ENCODE data around the gene ADCY7.
"Not testable (repeated sequence)": the region's sequence is repeated elsewhere in the genome, so short reads cannot be mapped to it uniquely, and the experiment has no call there.

ADCY7 gene

DNA sequence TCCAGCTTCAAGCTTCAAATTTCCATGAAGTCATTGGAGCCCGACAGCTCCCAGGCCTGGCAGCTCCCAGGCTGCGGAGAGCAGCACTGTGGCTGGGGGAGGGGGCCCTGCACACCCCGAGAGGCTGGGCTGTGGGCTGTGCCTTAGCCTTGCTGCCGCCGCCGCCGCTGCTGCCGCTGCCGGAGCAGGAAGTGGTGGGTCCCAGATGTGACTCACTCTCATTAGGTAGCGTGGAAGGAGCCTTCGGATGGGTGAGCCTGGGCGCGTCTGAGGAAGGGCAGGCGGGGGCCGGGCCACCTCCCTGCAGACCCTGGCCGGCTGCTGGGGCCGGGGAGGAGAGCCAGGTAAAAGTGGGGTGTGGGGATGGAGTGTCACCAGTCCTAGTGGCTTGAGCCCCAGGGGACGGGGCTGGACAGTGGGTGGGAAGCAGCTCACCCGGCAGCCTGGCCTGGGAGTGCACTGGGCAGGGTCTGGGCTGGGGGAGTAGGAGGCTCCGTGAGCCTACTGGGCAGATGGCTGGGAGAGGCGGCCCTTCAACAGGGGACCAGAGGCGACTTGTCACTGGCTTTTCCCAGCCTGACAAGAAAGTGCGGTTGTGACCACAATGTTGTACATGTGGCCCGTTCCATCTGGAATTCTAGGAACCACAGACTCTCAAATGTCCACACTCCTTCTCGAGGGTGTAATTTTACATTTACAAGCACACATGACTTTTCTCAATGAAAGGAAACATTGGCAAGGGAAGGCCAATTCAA, at the start of gene ADCY7:
Gene ADCY7, plus strand, starts transcription at position 215 of the 755 bp plus-strand sequence. CDS start 21,629 bp downstream, outside the sequence.
- DNase-seq (ENCODE audit: low read depth in 1 of 2, low spot score in 1 of 2) = peak; percentile 74

DNA sequence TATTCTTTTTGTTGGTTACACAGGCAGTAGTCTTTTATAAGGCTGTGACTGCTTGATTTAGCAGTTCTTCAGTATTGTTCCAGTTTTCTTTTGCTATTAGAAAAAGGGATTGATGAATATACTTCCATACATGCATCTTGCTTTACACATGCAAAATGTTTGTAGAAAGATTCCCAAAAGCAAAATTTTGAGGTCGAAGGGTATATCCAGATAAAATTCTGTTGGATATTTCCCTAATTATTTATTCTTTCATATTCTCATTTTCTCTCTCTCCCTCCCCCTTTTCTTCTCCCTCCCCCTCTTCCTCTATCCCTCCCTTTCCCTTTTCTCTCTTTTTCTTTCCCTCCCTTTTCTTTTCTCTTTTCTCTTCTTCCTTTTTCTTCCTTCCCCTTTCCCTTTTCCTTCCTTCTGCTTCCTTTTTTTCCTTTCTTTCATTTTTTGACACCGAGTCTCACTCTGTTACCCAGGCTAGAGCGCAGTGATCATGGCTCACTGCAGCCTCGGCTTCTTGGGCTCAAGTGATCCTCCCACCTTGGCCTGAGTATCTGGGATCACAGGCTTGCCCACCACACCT, 46.9 kb upstream of the ADCY7 start:
- DNase-seq (ENCODE audit: low read depth in 1 of 2, low spot score in 1 of 2) = no peak

GRCh38 chr16:50224286-50224685, 42.1 kb upstream of the ADCY7 start:
- no peak for DNase-seq (ENCODE audit: low read depth in 1 of 2, low spot score in 1 of 2)

- no peak for DNase-seq (ENCODE audit: low read depth in 1 of 2, low spot score in 1 of 2)
Measured at GRCh38 chr16:50227120-50227519, 39.2 kb upstream of the ADCY7 start.

- no peak for DNase-seq (ENCODE audit: low read depth in 1 of 2, low spot score in 1 of 2)
Measured at GRCh38 chr16:50227665-50228064, 38.7 kb upstream of the ADCY7 start.

DNA sequence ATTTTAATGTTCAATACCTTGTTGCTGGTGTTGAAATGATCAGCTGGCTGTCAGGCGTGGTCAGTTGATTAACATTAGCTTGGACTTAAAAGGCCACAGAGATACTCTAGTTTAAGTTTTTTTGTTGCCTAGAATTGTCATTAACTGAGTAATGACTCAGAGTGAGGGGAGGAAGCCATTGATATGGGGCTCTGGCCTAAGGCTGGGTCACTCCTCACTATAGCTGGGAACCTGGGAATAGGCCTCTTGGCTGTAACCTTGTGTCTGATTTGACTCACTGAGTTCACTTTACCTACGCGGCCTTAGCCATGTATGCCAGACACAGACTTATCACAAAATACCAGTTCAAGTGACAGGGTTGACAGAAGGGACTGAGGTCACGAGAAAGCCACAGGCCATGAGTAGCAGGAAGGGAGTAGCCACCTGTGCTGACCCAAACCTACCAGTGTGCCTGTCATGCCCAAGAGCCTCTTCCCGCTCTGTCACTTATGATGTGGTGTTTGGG, 37.9 kb upstream of the ADCY7 start:
- DNase-seq (ENCODE audit: low read depth in 1 of 2, low spot score in 1 of 2) = no peak

GRCh38 chr16:50229149-50229726, 37.1 kb upstream of the ADCY7 start:
- DNase-seq (ENCODE audit: low read depth in 1 of 2, low spot score in 1 of 2) = no peak

DNA sequence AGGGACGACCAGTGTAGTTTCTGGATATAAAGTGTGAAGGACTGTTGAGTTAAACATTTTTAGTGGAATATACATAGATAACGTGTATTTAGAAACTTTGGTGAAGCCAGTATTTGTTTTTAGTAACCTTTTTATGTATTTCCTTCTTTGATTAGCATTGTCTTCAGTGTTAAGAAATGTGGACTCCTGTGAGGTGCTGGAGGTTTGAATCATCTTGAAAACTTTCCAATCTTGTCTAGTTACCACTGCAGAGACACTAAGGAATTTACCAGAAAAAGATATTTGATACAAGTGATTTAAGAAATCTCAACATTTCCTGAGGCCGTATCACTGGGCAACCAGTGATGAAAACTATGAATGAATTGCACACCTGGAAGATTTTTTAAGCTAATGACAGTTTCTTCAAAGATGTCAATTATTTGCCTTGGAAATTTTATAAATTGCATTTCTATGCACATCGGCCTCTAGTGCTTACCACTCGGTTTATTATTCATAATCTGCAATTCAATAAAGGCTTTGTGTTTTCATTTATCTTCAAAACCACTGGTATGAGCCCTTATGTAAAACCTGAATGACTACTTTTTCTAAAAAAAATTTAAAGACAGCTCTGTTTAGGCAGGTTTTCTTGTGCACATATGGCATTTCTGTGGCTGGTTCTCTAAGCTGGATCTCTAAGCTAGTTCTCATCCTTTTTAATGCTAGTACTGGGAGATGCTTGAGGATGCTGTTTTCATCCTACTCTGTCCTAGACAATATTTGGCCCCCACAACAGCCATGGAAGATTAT, 31.4 kb upstream of the ADCY7 start:
- no peak for DNase-seq (ENCODE audit: low read depth in 1 of 2, low spot score in 1 of 2)

DNA sequence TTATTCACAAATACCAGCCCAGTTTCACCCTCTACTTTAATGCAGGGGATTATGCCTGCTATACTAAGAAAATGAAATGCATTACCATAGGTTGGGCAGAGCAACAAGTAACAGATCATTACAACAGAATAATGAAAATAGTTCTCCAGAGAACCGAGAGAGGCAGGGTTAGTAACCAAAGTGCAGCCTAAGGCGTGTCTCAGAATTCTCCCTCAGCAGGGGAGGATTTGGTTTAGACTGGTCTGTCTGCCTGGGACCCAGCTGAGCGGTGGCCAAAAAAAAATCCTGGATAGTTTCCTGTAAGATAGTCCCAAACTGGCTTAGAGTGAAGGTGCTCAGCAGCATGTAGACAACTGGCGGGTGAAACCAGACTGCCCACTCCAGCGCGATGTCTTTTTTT, 30.8 kb upstream of the ADCY7 start:
- DNase-seq (ENCODE audit: low read depth in 1 of 2, low spot score in 1 of 2) = no peak

- no peak for DNase-seq (ENCODE audit: low read depth in 1 of 2, low spot score in 1 of 2)
Measured at GRCh38 chr16:50238314-50238713, 28.0 kb upstream of the ADCY7 start.

DNA sequence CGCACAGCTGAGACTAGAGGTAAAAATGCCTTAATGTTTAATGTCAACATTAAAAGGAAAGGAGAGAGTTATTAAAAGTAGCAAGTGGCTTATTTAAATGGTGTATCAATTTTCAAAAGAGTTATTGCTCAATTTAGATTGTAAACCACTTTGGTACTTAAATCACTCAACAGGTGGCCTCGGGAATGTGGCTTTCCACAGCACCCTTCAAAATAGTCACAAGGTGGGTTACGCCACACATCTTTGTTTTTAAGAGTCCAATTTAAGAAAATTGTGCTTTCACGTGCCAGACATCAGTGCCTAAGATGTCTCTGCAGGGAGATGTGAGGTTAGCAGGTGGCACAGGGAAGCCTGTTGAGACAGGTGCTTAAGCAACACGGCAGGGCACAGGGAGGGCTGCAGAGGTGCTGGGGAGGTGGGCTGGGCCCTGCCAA, 27.5 kb upstream of the ADCY7 start:
- DNase-seq (ENCODE audit: low read depth in 1 of 2, low spot score in 1 of 2) = no peak

- DNase-seq (ENCODE audit: low read depth in 1 of 2, low spot score in 1 of 2) = not testable (repeated sequence)
Measured at GRCh38 chr16:50243024-50243423, 23.3 kb upstream of the ADCY7 start.

DNA sequence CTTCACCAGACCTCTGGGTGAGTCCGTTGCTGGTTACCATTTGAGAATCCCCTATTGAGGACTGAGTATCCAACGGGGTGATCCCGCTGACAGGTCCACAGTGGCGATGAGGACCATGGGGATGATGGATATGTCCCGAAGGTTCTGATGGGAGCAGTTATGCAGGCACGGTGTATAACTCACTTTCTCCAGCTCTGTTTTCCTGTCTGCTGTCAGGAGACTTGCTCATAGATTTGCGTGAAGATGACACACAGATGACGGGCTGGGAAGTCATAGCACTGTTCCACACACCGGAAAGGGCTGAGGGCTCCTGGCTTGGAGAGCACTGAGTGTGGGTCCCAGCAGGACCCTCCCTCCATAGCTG, 22.2 kb upstream of the ADCY7 start:
- no peak for DNase-seq (ENCODE audit: low read depth in 1 of 2, low spot score in 1 of 2)

- DNase-seq (ENCODE audit: low read depth in 1 of 2, low spot score in 1 of 2) = no peak
Measured at GRCh38 chr16:50244504-50245416, 21.6 kb upstream of the ADCY7 start.

DNA sequence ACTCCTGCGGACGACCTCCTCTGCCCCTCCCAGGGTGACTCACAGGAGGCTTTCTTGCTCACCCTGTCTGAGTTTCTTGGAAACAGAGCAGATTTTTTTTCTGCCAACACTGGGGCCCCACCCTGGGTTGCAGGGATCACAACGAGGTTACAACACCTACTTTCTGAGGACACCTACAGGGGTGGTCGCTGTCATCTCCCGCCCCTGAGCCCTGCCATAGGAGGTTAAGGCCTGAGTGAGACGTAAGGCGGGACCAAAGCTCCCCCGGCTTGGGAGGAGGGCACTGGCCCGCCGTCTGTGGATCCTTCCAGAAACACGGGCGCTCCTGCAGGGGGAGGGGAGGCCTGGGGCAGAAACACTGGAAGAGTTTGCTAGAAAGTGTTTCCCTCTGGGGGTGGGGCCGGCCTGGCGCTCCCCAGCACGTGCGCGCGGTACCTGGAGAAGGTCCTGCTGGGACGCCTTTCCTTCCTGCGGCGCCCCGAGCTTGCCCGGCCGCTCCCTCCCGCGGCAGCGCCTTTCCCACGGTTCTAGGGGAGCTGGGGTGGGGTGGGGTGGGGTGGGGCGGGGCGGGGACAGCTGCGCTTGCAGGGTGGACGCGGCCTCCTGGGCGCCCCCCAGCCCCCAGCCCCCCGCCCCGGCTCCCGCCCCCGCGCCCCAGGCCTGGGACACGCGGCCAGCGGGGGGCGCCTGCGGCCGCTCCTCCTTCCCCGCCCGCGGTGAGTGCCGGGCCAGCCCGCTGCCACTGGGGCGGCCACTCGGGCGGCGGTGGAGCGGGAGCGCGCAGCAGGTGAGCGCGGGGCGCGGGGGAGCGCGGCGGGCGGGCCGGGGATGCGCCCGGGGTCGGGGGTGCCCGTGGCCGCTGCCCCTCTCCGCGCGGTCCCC, 20.7 kb upstream of the ADCY7 start:
- peak in 1 of 2 donors; percentile 39 for DNase-seq (ENCODE audit: low read depth in 1 of 2, low spot score in 1 of 2)

DNA sequence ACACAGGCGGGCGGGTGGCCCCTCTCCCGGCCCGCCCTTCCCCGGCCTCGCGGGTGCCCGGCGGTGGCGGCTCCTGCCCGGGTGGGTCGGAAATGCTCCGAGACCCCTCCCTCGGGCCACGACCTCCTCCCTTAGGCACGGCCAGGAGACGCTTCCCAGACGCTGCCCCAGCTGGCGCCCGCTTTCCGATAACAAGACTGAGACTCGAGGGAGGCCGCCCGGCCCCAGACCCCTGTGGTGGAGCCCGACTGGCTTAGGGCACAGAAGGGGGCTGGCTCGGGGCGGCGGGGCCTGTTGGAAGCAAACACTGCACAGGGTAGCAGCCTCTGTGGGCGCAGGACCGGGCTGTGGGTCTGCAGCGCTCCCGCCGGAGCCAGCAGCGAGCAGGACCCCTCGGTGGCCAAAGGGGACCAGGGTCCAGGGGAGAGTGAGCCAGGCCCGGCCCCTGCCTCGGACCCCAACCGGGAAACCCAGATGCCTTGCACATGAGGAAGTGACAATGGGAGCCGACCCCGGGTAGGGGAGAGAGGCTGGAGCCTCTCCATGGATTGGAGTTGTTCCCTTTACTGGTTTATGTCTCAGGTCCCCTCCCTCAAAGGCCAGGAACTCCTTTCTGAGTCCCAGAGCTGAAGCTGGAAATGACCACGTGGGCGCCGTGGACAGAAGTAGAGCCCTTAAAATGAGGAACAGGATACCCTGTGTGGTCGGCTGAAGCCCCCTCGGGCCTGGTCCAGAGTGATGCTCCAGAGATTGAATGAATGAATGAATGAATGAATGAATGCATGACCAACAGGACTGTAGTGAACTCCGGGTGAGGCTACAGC, 19.8 kb upstream of the ADCY7 start:
- no peak for DNase-seq (ENCODE audit: low read depth in 1 of 2, low spot score in 1 of 2)

DNA sequence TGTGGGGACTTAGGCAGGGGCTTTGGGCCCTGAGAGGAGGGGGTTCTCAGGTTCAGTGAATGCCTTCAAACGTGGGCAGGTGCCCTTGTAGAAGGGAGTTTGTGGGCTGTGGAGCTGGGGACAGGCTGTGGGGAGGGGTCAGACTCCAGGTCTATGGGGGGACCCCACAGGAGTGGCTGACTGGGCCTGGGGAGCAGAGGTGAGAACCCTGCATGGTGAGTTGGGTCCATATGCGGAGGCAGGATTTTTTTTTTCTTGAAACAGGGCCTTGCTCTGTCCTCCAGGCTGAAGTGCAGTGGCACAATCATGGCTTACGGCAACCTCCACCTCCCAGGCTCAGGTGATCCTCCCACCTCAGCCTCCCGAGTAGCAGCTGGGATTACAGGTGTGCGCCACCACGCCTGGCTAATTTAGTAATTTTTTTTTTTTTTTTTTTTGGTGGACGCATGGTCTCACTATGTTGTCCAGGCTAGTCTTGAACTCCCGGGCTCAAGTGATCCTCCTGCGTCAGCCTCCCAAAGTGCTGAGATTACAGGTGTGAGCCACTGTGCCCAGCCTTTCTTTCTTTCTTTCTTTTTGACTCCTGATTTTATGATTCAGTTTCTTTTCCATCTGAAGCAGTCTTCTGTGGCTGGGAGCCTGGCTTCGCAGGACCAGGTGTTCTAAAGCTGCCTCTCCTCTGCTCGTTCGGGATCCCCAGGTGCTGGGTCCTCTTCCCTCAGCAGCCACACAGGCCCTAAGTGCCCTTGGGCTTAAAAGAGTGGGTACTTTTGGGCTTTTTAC, 19.0 kb upstream of the ADCY7 start:
- DNase-seq (ENCODE audit: low read depth in 1 of 2, low spot score in 1 of 2) = no peak
